ENCODE measurements around the gene MLH1. TPM values are rescaled to one million over a fixed set of nuclear protein-coding genes. Genes with fewer than 3 reads are reported as not detected.

Gene MLH1
- polyA plus RNA-seq, 1 experiment = 38.2 TPM

- Histone ChIP-seq H3K9me3 (ENCODE audit: control insufficient read depth, insufficient read depth, low read length) (no peaks in the 10 kb centered on the region), H3K27me3 (ENCODE audit: control insufficient read depth, insufficient read depth, low read length) (no peaks in the 10 kb centered on the region), H3K4me3 (ENCODE audit: low read depth, low read length) (no peak overlapping the region), H3K27ac (ENCODE audit: low read depth, low read length) (no peak overlapping the region)
- POLR2A ChIA-PET = no interaction called here
- TF ChIP-seq CTCF (IDR thresholded peaks at IDR 0.05; ENCODE audit: low read depth, low read length) = no peak
- CTCF ChIA-PET = no interaction called here
- DNase-seq (ENCODE audit: low read depth, low spot score) = no peak
Measured at GRCh38 chr3:37097776-37098175, 104.5 kb downstream of the MLH1 start.

GRCh38 chr3:37098884-37099283 lies 105.6 kb downstream of the MLH1 start:
- H3K27me3 ChIP-seq (ENCODE audit: control insufficient read depth, insufficient read depth, low read length) = no peaks in the 10 kb centered on the region
- TF ChIP-seq CTCF (IDR thresholded peaks at IDR 0.05; ENCODE audit: low read depth, low read length) = no peak
- POLR2A ChIA-PET = no interaction called here
- CTCF ChIA-PET = no interaction called here
- no peak overlapping the region for H3K27ac ChIP-seq (ENCODE audit: low read depth, low read length)
- H3K4me3 ChIP-seq (ENCODE audit: low read depth, low read length) = no peak overlapping the region
- H3K9me3 ChIP-seq (ENCODE audit: control insufficient read depth, insufficient read depth, low read length) = no peaks in the 10 kb centered on the region
- DNase-seq (ENCODE audit: low read depth, low spot score) = no peak

GRCh38 chr3:37099469-37099868 lies 106.2 kb downstream of the MLH1 start:
- POLR2A ChIA-PET = no interaction called here
- no peak for TF ChIP-seq CTCF (IDR thresholded peaks at IDR 0.05; ENCODE audit: low read depth, low read length)
- H3K4me3 ChIP-seq (ENCODE audit: low read depth, low read length) = no peak overlapping the region
- H3K27me3 ChIP-seq (ENCODE audit: control insufficient read depth, insufficient read depth, low read length) = no peaks in the 10 kb centered on the region
- no peaks in the 10 kb centered on the region for H3K9me3 ChIP-seq (ENCODE audit: control insufficient read depth, insufficient read depth, low read length)
- no peak overlapping the region for H3K27ac ChIP-seq (ENCODE audit: low read depth, low read length)
- CTCF ChIA-PET = no interaction called here
- DNase-seq (ENCODE audit: low read depth, low spot score) = no peak

GRCh38 chr3:37100411-37100810 lies 107.1 kb downstream of the MLH1 start:
- Histone ChIP-seq H3K27me3 (ENCODE audit: control insufficient read depth, insufficient read depth, low read length) (no peaks in the 10 kb centered on the region), H3K27ac (ENCODE audit: low read depth, low read length) (no peak overlapping the region), H3K9me3 (ENCODE audit: control insufficient read depth, insufficient read depth, low read length) (no peaks in the 10 kb centered on the region), H3K4me3 (ENCODE audit: low read depth, low read length) (no peak overlapping the region)
- no peak for TF ChIP-seq CTCF (IDR thresholded peaks at IDR 0.05; ENCODE audit: low read depth, low read length)
- CTCF ChIA-PET = interaction anchor here (0.6 kb wide), 1 partner anchor 159 kb away, joined by 4 read pairs; no protein-coding TSS in a partner anchor
- no peak for DNase-seq (ENCODE audit: low read depth, low spot score)
- POLR2A ChIA-PET = no interaction called here

Small RNA genes lying within 50 kb of the gene (small RNA-seq; reads per million reads assigned to genes)
- not detected for gene RF00019 (ENCODE audit: insufficient read length, low read depth)
- gene RNU6ATAC4P (ENCODE audit: insufficient read length, low read depth) = not detected

Other genes with a start within 250 kb of the MLH1 start
- not detected in 2 replicates for gene DCLK3, start 229.0 kb upstream of the MLH1 start, polyA plus RNA-seq (2011; rRNA removed)
- 22.4 and 26.1 TPM in 2 replicates for gene TRANK1, start 48.5 kb upstream of the MLH1 start, polyA plus RNA-seq (2011; rRNA removed)
- 11.0 and 15.3 TPM in 2 replicates for gene EPM2AIP1, start 387 bp upstream of the MLH1 start, polyA plus RNA-seq (2011; rRNA removed)
- gene LRRFIP2, start 181.1 kb downstream of the MLH1 start, polyA plus RNA-seq (2011; rRNA removed) = 40.8 and 52.7 TPM in 2 replicates
- gene GOLGA4, start 249.8 kb downstream of the MLH1 start, polyA plus RNA-seq (2011; rRNA removed) = 32.4 and 48.4 TPM in 2 replicates

Measured in AG04450 (cell line).